G401.6 (cell line): Measurements from ENCODE around the gene CDK14.
"Not testable (repeated sequence)": the region's sequence is repeated elsewhere in the genome, so short reads cannot be mapped to it uniquely, and the experiment has no call there.

Source experiments
- FAIRE-seq: peaks from 2 replicates; lab custom pipeline; 2012; peaks lifted over from hg19 to GRCh38; lab: Jason Lieb, UNC

The CDK14 gene

DNA sequence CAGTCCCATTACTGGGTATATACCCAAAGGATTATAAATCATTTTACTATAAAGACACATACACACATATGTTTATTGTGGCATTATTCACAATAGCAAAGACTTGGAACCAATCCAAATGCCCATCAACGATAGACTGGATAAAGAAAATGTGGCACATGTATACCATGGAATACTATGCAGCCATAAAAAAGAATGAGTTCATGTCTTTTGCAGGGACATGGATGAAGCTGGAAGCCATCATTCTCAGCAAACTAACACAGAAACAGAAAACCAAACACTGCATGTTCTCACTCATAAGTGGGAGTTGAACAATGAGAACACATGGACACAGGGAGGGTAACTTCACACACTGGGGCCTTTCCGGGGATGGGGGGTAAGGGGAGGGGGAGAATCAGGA lies 219.4 kb downstream of the CDK14 start:
- FAIRE-seq: not testable (repeated sequence)

GRCh38 chr7:90816511-90817142 lies 220.5 kb downstream of the CDK14 start:
- FAIRE-seq: no peak

GRCh38 chr7:90817151-90817550 lies 221.0 kb downstream of the CDK14 start:
- FAIRE-seq: no peak

- FAIRE-seq: no peak
Observed at GRCh38 chr7:90817846-90818245, 221.7 kb downstream of the CDK14 start.

DNA sequence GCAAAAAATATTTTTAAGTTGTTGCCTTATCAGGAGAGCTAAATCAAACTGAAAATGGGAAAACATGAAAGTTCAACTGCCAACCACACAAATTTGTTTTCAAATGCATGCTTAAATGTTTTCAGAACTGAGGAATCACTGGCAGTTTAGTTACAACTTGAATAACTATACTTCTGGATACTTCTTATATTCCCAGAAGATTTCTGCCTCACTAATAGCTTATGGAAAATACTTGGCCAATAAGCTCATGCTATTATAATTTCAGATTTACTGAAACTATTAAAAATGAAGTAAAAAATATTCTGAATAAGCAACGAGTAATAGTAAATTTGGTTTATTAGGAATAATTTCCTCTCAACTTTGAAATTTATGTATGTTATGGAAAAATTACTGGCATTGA lies 222.2 kb downstream of the CDK14 start:
- FAIRE-seq: no peak

GRCh38 chr7:90821961-90822620 lies 226.0 kb downstream of the CDK14 start:
- no peak for FAIRE-seq

DNA sequence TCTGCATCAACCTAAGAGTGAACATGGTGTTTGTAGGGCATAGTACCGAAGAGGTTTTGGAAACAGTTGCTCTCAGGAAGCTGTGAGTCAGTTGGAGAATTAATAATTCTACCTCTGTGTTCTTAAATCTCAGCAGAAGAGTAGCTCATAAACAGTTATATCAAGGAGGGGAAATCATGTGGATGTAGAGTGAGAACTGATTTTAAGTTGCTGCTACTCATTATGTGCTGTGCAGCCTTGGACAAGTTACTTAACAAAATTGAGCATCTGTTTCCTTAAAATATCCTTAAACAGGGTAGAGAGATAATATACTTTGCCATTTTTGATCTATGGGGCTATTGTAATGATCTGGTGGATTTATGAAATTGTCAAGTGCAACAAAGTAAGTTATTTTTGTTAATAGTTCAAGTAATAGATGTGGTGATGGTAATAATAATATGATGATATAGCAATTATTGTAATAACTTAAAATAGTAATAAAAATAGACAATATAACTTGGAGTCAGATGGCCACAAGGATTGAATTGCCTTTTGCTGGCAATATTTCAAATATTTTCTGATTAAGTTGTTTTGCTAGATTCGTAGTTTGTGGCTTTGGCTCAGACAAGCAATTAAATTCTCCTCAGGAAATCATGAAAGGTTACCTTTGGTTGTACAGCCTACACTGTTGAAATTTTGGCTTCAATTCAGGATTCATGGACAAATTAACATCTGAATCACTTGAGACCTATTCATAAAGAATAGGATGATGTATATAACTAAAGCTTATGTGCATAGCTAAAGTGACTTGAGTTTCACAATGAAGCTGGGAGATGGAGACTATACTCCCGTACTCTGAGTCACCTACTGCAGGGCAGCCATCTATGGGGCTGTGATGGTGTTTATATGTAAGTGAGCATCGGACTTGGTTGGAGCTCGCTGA lies 228.5 kb downstream of the CDK14 start:
- FAIRE-seq: no peak

DNA sequence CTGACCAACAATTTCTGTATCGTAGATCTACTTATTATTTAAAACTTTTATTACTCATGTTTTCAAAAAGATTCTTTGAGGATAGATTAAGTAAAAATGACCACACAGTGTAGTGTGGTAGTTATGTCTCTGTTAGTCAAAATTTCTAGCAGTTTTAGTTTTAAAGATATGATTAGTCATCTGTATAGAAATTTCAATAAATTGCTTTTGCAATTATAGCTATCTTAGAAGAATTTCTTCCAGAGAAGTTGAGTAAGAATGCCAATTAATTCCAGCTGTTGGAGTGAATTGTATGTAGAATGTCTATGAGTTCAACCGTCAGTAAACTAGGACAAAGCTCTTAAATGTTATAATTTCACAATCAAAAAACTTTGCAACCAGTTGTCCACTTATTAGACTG lies 229.7 kb downstream of the CDK14 start:
- no peak for FAIRE-seq

- FAIRE-seq: no peak
Observed at GRCh38 chr7:90828601-90829000, 232.5 kb downstream of the CDK14 start.

DNA sequence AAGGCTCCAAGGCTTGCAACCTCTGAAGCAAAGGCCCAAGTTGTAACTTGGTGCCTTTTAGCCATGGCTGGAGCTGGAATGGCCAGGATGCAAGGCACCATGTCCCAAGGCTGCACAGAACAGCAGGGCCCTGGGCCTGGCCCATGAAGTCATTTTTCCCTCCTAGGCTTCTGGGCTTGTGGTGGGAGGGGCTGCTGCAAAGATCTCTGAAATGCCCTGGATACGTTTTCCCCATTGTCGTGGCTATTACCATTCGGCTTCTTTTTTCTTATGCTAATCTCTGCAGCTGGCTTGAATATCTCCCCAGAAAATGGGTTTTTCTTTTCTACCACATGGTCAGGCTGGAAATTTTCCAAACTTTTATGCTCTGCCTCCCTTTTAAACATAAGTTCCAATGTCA lies 234.2 kb downstream of the CDK14 start:
- FAIRE-seq: no peak

DNA sequence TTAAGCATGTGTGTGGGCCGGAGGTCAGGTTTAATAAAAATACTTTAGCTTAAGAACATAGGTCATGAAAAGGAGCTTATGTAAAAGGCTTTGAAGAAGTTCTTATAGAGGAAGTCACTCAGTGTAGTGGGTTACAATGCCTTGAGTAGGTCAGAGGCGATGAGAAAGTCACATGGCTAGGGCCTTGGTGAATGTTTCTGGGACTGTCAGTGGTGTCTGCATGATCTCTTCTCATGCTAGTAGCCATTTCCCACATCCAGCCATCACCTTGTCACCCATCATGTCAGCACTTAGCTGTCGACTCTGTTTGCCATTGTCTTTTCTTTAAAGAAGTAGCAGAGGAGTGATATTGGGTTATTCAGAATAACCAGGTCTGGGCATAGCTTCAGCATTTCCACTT lies 236.6 kb downstream of the CDK14 start:
- no peak for FAIRE-seq

- no peak for FAIRE-seq
Observed at GRCh38 chr7:90833443-90833842, 237.3 kb downstream of the CDK14 start.

- FAIRE-seq: no peak
Observed at GRCh38 chr7:90834771-90835170, 238.7 kb downstream of the CDK14 start.

DNA sequence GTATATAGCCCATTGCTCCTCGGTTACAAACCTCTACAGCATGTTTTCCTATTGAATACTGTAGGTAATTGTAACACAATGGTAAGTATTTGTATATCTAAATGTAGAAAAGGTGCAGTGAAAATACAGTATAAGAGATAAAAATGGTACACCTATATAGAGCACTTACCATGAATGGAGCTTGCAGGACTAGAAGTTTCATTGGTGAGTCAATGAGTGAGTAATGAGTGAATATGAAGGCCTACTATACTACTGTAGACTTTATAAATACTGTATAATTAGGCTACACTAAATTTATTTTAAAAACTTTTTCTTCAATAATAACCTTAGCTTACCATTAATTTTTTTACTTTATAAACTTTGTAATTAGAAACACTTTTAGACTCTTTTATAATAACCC lies 239.7 kb downstream of the CDK14 start:
- no peak for FAIRE-seq

DNA sequence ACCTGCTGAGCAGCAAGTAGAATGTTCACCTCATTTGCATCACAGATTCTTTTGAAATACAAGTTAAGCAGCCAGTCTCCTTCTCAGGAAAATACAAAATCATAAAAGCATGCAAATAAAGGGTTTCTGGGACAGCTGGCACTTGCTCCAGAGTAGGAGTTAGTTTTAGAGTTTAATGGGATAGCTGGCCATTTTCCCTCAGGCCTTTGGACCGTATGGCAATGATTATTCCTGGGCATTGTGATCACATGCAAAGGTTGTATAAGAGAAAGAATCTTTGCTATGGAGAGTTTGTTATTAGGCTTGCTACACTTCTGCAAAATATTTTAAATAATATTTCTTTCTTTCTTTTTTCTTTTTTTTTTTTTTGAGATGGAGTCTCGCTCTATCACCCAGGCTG lies 240.8 kb downstream of the CDK14 start:
- FAIRE-seq: no peak

DNA sequence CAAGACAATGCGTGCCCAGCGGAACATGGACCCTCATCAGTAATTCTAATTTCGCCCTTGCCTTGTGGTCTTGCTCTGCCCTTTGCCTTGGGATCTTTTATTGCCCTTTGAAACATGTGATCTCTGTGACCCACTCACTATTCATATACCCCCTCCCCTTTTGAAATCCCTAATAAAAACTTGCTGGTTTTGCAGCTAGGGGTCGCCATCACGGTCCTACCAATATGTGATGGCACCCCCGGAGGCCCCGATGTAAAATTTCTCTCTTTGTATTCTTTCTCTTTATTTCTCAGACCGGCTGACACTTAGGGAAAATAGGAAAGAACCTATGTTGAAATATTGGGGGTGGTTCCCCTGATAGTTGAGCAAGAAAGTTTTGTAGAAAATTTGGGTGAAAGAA lies 242.7 kb downstream of the CDK14 start:
- FAIRE-seq: no peak

DNA sequence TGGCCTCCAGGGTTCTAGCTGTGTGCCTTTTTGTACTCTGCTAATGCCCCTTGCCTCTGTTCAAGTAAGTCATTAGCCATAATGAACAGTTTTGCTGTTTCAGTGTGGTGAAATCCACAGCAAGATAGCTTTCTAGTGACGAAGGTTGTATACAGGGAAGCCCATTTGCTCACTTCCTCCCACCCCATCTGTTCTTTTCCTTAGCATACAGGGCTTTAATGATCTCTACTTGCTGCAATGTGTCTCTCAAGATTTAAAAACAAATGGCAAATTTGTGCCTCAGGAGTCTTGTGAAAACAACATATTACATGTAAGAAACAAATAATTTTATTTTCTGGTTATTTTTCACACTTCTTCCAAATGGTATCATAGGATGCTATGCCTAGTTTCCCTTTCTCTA lies 243.2 kb downstream of the CDK14 start:
- no peak for FAIRE-seq

DNA sequence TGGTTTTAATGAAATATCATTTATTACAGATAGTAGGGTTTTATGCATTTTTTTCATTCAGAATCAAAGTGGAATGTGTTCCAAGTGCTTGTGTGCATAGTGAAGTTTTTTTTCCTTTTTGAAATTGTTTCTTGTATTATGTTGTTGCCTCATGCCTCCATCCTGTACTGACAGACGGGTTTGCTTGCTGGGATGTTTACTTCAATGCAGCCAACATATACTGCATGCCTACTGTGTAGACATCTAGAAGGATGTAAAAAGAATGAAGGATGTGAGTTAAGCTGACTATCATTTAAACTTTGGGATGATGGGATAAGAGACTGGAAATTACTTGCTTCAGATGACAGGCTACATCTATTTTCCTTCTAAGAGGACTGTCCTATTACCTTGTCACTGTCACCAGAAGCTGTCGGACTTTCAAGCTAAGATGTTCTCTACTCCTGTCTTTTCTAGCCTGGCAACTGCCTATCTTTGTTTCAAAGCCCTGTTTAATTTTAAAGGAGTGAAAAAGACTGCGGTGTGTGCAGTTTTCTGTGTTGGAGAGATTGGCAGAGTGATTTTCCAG lies 243.7 kb downstream of the CDK14 start:
- FAIRE-seq: no peak

- FAIRE-seq: no peak
Observed at GRCh38 chr7:90841759-90842429, 245.8 kb downstream of the CDK14 start.

DNA sequence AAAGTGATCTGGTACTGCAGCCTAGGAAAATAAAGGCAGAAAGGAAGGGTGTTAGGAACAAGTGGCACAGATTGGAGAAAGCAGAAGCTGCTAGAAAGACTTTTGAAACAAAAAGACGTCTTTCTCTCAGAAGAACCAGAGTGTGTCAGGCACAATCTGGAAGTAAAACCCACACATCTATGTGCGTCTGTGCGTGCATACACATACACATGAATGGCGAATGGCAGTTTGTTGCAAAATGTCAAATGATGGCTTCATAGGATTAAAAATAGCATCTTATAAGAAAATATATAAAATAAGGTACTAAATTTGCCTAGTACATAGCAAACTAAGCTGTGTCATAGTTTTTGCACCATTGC lies 246.3 kb downstream of the CDK14 start:
- no peak for FAIRE-seq

- FAIRE-seq: no peak
Observed at GRCh38 chr7:90843472-90843871, 247.4 kb downstream of the CDK14 start.

DNA sequence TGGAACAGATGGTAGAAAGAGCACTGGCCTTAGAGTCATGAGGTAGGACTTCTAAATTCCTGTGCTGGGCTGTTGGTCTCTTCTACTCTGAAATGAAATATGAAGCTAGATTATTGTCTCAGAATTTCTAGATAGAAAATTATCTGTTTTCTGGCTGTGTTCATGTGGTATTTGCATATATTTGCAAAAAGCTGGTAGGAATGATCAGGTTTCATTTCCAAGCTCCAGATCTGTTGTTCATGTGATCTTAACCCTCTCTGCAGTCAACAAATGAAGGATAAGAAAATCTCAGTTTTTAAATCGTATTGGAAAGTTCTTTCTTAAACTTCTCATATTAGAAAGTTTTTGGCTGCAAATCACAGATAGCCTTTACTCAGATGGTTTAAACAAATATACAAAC lies 248.3 kb downstream of the CDK14 start:
- no peak for FAIRE-seq

GRCh38 chr7:90846192-90846591 lies 250.1 kb downstream of the CDK14 start:
- no peak for FAIRE-seq
